ENCODE data around the gene PTPN9.
"Not testable (repeated sequence)": the region's sequence is repeated elsewhere in the genome, so short reads cannot be mapped to it uniquely, and the experiment has no call there.

PTPN9 gene

GRCh38 chr15:75578948-75579920 lies at the start of gene PTPN9:
Gene PTPN9 (minus strand): TSS chr15:75579315. CDS start chr15:75578776, 539 bp downstream.
- DNase-seq: peak in 54 of 56 donors; percentile 29 to 85 (median 70)

- peak in 55 of 56 donors; percentile 64 to 95 (median 85) for DNase-seq
Measured at GRCh38 chr15:75625542-75626347, 46.6 kb upstream of the PTPN9 start, which contains the start of gene SNUPN. Gene SNUPN (minus strand): TSS chr15:75625725. CDS start chr15:75621051, 4,674 bp downstream.

GRCh38 chr15:75622505-75622904 lies 43.4 kb upstream of the PTPN9 start:
- no peak for DNase-seq

GRCh38 chr15:75620841-75621391 lies 41.8 kb upstream of the PTPN9 start:
- DNase-seq: peak in 17 of 56 donors; percentile 5 to 58 (median 18)

GRCh38 chr15:75620058-75620820 lies 41.1 kb upstream of the PTPN9 start:
- peak in 1 of 56 donors; percentile 5 for DNase-seq

DNA sequence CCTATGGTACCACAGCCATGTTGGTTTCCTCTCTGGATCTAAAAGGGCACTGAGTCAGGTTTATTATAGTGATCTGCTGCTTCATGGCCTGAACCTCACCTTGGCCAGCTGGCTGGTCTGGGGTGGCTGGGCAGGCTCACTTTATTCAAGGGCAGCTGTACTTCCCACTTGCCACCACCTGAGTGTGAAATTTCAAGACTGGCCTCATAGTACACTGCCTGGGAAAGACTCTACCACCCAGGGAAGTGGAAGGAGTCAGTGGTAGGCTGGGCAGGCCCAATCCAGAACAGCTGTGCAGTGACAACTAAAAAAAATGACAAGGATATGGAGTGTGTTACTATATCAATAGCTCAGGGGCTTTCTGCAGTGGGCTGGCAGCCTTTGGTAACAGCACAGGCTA lies 37.7 kb upstream of the PTPN9 start:
- DNase-seq: no peak

- DNase-seq: no peak
Measured at GRCh38 chr15:75606711-75607699, 27.9 kb upstream of the PTPN9 start.

DNA sequence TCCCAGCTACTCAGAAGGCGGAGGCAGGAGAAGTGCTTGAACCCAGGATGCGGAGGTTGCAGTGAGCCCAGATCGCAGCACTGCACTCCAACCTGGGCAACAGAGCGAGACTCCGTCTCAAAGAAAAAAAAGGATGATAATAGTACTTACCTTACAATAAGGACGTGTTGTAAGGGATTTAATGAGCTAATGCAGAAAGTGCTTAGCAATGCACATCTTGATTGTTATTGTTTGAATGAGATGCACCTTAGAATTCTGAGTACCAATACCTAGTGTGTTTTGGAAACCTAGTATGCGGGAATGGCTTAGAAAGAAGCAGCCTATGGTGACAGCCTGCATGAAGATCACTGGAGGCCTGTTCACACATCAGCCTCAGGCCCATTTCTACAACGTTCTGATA lies 26.9 kb upstream of the PTPN9 start:
- no peak for DNase-seq

GRCh38 chr15:75599401-75599800 lies 20.3 kb upstream of the PTPN9 start:
- DNase-seq: no peak

DNA sequence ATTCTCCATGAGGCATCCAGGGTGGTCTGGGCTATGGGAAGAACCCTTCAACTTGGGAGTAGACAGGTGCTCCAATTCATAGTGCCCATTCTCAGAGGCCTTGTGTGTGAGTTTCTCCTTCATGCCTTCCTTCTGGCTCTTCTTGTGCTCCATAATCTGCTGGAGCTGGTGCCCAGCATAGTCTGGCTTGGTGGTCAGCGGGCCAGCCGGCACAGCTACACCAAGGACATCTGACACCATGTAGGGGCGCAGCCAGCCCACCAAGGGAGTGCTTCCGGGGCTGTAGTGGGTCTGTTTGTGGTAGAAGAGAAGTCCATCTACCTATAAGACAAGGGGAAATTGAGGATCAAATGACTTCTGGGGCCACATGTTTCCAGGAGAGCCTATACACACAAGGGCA lies 19.2 kb upstream of the PTPN9 start:
- DNase-seq: no peak

DNA sequence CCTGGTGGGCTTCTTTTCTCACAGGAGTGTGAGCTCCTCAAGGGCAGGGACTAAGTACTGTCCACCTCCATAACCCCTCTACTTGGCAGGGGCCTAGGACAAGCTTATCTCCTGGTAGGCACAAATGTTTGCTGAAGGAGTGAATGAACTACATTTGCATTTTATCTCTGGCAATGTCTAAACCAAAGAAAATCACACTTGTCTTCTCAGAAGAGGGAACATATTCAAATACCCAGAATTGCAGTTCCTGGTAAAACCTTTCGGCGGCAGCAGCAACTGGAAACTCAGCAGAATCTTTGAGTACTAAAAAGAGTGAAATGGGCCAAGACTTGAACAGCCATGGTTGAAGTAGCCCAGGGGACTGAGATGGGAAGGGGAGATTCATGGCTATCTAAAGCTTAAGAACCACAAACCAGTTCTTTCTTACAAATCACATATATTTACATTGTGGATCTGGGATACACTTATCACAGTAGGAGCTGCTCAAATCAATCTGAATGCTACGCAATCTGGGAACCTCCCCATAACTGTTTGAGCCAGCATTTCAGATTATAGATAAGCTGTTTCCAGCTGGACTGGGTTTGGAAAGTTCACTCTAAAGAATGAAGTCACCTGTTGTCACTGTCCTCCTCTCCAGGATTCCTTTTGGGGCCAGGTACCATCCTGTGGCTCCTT lies 18.7 kb upstream of the PTPN9 start:
- DNase-seq: no peak

DNA sequence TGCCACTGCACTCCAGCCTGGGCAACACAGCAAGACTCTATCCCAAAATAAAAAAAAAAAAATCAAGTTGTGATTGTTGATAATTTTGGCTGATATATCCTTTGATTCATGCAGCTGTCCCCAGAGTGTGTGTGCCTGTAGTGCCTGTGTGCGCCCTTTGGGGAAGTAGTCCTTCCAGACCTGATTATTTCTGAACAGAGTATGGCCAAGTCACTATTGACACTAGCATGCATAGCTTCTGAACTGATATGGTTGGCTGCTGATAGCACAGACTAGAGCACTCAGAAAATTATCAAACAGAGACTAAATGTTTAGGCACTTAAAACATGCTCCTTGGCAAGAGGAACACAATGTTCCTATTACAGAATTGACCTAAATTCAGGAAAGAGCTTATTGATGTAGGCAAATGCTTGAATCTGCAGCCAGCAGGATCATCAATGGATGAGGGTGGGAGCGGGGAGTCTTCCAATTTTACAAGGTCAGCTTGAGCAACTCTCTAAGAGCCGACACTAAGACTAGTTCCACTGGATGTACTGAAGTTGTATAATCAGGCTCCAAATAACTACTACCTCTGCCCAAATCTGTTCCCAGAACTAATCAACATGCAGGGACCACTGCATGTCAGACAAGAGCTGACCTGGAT lies 17.7 kb upstream of the PTPN9 start:
- DNase-seq: peak in 1 of 56 donors; percentile 10

DNA sequence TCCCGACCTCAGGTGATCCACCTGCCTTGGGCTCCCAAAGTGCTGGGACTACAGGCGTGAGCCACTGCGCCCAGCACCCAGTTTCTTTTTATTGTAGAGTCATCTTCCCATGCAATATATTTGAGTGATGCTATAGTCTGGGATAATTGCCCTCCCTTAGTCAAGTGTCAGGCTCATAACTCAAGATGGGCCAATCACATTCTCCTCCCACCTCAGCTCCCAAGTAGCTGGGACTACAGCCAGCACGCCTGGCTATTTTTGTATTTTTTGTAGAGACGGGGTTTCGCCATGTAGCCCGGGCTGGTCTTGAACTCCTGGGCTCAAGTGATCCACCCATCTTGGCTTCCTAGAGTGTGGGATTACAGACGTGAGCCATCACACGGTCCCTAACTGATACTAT lies 15.2 kb upstream of the PTPN9 start:
- DNase-seq: no peak

GRCh38 chr15:75591655-75592364 lies 12.7 kb upstream of the PTPN9 start:
- no peak for DNase-seq

GRCh38 chr15:75590239-75590638 lies 11.1 kb upstream of the PTPN9 start:
- DNase-seq: no peak

GRCh38 chr15:75589071-75589470 lies 10.0 kb upstream of the PTPN9 start:
- DNase-seq: no peak

DNA sequence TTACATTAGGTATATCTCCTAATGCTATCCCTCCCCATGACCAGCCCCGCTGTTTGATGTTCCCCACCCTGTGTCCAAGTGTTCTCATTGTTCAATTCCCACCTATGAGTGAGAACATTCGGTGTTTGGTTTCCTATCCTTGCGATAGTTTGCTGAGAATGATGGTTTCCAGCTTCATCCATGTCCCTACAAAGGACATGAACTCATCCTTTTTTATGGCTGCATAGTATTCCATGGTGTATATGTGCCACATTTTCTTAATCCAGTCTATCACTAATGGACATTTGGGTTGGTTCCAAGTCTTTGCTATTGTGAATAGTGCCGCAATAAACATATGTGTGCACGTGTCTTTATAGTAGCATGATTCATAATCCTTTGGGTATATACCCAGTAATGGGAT lies 7.3 kb upstream of the PTPN9 start:
- not testable (repeated sequence) for DNase-seq

GRCh38 chr15:75584121-75584520 lies 5.0 kb upstream of the PTPN9 start:
- DNase-seq: peak in 4 of 56 donors; percentile 4 to 26 (median 14)

Measured in amygdala (tissue), 56 donors.